T-helper 1 cell (primary cell): ENCODE results near the gene MRPS33.
"Not testable (repeated sequence)": the region's sequence is repeated elsewhere in the genome, so short reads cannot be mapped to it uniquely, and the experiment has no call there.

ENCODE experiments used
- DNase-seq, 5 donors: peaks; one replicate each; pipeline ENCODE4 v3.0.0-alpha.2; 2012 to 2020
- total RNA-seq, 4 donors: gene quantifications; one replicate each; lab custom pipeline; 2026; lab: John Stamatoyannopoulos, UW

Gene MRPS33
- 12.9 to 28.2 (median 22.1) reads per million in 4 donors for total RNA-seq

DNA sequence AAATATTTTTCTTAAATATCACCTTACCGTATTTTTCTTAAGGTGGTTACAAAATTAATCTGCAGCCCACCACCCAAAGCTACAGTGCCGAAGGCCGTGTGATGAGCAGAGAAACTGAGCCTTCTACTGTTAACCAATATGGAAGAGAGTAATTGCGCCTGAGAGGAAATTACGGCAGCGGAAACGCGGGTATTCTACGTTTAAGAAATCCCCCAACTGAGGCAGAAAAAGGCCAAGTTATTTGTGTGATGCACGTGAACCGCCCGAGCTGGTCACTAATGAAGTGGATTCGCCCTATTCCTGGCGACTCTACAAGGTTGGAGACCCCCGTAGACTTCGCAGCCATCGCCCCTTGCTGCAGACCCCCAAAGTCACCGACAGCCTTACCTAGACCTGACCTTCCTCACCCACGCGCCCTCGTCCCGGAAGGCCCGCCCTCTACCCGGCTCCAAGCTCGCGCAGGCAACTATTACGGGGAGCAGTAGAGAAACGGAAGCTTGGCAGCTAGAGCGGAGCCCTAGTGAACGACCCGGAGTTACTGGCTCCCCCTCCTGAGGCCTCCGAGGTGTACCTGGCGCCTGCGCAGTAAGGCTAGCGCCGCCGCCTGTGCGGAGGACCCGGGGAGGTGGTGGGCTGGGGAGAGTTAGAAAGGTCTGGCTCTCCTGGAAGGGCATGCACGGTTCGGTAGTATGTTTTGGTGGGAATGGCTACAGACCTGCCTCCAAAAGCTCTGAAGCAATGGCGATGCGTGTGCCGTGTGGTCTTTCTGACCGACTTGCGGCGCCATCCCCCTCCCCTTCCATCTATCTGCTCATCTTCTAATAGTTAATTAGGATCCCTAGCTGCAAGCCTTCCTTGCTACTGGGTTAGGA, at the start of gene MRPS33:
MRPS33 (minus strand) TSS at position 429 of the 872 bp plus-strand sequence. CDS start 4,319 bp downstream, outside the sequence.
- peak; percentile 88 to 97 (median 92) for DNase-seq

DNA sequence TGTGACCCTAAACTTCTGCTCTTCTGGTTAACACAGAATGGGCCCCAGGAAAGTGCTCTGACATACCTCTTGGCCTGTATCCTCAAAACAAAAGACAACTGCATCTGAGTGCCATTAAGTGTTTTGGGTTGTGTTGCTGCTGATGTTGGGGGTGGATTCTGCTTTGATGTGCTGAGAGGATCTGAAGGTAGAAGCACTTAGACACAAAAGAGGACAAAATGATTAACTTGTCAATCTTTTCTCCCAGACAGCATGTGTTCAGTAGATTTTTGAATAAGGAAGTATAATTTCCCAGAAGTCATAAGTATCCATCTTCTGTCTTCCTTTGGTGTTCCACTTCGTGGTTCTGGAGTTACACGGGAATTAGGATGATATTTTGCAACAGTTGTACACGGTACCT, 43.0 kb upstream of the MRPS33 start:
- DNase-seq, result no peak

- DNase-seq, result no peak
Measured at GRCh38 chr7:141055146-141055545, 40.4 kb upstream of the MRPS33 start.

DNA sequence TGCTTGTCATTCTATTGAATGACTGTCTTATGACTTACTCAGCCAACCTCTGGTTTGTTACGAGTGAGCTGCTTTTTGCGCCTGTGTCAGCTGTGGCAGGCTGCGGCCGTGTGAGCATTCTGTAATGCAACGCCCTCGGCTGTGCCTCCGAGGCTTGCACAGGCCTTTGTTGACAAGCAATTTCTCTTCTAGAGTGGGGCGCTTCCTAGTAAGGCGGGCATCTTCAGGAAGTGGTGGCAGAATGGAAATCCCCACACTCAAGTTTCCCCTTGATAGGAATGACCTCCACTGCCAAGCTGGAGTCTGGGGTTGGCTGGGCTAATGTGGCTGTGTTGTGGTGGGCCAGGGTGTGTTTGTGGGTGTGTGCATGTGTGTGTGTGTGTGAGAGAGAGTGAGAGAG, 38.9 kb upstream of the MRPS33 start:
- peak; percentile 11 to 93 (median 38) for DNase-seq

- no peak for DNase-seq
Measured at GRCh38 chr7:141045842-141046620, 31.3 kb upstream of the MRPS33 start.

DNA sequence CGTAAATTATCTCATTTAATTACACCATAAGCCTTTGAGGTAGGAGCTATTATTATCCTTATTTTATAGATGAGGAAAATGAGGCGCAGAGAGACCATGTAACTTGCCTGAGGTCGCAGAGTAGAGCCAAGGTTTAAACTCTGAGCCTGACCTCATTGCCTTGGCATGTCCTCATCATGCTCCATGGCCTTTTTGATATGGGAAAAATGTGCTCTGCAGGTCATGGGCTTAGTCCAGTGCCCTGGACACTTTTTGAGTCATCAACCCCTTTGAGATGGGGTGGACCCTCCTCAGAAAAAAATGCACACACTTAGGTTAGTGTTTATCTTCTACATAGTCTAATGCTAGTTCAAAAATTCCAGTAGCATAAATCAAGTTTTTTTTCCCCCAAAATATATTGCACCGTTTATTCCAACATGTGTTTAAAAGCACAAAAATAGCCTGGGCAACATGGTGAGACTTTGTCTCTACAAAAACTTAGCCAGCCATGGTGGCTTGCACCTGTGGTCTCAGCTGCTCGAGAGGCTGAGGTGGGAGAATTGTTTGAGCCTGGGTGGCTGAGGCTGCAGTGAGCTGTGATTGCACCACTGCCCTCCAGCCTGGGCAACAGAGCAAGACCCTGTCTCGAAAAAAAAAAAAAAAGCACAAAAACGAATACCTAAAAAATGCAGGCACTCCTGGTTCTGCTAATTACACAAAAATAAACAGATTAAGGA, 30.5 kb upstream of the MRPS33 start:
- DNase-seq, result no peak

GRCh38 chr7:141043616-141044015, 28.9 kb upstream of the MRPS33 start:
- DNase-seq, result no peak

GRCh38 chr7:141042222-141043193, 27.8 kb upstream of the MRPS33 start:
- no peak for DNase-seq

DNA sequence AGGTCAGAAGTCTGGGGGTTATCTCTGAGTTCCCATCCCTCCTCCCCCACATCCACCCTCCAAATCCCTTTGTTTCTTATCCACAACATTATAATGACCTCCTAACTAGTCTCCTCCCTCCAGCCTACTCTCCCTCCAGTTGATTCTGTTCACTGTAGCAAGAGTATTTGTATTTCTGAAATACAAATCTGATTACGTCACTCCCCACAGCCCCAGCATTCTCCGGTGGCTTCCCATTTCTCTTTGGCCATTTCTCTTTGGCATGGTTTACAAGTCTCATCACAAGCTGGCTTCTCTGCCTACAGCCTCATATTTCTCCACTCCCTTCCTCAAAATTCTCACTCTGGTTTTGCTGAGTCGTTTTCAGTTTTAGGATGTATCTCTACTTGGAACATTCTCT, 24.6 kb upstream of the MRPS33 start:
- DNase-seq, result no peak

DNA sequence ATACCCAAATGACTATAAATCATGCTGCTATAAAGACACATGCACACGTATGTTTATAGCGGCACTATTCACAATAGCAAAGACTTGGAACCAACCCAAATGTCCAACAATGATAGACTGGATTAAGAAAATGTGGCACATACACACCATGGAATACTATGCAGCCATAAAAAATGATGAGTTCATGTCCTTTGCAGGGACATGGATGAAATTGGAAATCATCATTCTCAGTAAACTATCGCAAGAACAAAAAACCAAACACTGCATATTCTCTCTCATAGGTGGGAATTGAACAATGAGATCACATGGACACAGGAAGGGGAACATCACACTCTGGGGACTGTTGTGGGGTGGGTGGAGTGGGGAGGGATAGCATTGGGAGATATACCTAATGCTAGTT, 23.3 kb upstream of the MRPS33 start:
- DNase-seq, result not testable (repeated sequence)

GRCh38 chr7:141032539-141033323, 18.0 kb upstream of the MRPS33 start:
- DNase-seq, result not testable (repeated sequence)

- no peak for DNase-seq
Measured at GRCh38 chr7:141028767-141029166, 14.0 kb upstream of the MRPS33 start.

DNA sequence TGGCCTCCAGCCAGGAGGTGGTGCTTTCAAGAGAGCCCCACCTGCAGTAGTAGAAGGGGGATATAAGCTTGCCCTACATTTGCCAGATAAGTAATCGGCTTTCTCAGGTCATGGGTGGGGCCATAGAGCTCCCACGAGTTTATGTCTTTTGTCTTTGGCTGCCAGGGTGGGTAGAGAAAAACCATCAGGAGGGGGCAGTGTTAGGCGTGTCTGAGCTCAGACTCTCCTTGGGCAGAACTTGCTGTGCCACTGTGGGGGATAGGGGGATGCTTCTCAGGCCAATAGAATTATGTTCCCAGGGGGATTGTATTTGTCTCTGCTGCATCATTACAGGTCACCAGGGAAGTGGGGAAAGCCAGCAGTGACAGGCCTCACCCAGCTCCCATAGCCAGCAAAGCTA, 12.3 kb upstream of the MRPS33 start:
- no peak for DNase-seq

DNA sequence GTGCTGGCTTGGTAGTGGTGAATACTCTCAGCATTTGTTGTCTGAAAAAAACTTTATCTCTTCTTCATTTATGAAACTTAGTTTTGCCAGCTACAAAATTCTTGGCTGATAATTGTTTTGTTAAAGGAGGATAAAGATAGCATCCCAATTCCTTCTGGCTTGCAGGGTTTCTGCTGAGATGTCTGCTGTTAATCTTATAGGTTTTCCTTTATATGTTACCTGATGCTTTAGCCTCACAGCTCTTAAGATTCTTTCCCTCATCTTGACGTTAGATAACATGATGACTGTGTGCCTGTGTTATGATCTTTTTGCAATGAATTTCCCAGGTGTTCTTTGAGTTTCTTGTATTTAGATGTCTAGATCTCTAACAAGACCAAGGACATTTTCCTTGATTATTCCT, 9.9 kb upstream of the MRPS33 start:
- no peak for DNase-seq

- DNase-seq, result peak in 1 of 5 donors; percentile 15
Measured at GRCh38 chr7:141023295-141023694, 8.5 kb upstream of the MRPS33 start.

- no peak for DNase-seq
Measured at GRCh38 chr7:141017555-141017954, 2.8 kb upstream of the MRPS33 start.

DNA sequence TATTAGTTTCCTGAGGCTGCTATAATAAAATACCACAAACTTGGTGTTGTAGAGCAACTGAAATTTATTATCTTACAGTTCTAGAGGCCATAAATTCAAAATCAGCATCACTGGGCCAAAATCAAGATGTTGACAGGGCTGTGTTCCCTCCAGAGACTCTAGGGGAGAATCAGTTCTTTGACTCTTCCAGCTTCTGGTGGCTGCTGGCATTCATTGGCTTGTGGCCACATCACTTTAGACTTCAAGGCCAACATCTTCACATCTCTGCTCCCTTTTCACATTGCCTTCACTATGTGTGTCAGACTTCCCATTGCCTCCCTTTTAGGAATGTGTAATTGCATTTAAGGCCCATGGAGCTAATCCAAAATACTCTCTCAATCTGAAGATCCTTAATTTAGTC, 1.6 kb upstream of the MRPS33 start:
- no peak for DNase-seq

DNA sequence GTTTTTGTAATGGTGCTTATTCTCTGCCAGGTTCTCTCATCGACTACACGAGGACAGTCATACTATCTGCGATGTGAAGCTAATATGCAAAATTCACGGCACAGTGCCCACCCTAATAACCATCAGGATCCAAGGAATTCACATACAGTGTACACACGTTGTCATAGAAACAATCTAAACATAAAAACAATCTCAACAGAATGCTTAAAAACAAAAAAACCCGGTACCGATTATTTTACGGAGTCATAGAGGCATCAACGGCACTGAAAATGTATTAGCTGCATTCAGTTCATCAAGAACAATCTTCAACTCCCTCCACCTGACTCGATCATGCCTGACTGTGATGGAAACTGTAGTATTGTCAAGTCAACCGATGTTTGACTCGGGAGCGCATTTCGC, 628 bp downstream of the MRPS33 start:
- DNase-seq, result no peak

DNA sequence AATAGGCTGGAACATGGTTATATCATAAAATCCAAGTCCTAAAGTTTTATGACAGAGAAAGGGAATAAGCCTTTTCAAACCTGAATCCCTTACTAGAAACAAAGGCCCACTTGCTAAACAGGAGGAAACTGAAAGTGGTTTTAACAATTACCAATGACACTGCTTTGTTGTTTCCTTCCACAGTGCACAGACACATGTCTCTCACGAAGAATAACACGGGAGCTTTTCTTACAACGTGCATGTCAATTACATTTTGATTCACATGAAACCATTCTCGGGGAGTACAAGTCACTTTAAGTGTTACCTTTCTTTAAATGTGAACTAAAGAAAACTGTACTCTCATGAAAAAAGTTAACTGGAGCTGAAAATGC, 1.4 kb downstream of the MRPS33 start:
- DNase-seq, result peak in 1 of 5 donors; percentile 38

- peak in 1 of 5 donors; percentile 26 for DNase-seq
Measured at GRCh38 chr7:141012696-141013344, 1.9 kb downstream of the MRPS33 start.
